HG02678 (cell line): ENCODE data around the gene ANKRD7.
"Not testable (repeated sequence)": the region's sequence is repeated elsewhere in the genome, so short reads cannot be mapped to it uniquely, and the experiment has no call there.

Experiments used
- ATAC-seq: cut with Tn5 transposase; IDR thresholded peaks from one replicate; pipeline ENCODE4 v1.9.1; 2021; ENCODE audit warnings: mild to moderate bottlenecking, moderate library complexity; ENCODE audit not compliant: unreplicated experiment

The ANKRD7 gene

GRCh38 chr7:118232837-118233236, 8.3 kb downstream of the ANKRD7 start:
- no peak for ATAC-seq

GRCh38 chr7:118233799-118234198, 9.3 kb downstream of the ANKRD7 start:
- no peak for ATAC-seq

GRCh38 chr7:118239014-118239413, 14.5 kb downstream of the ANKRD7 start:
- ATAC-seq = no peak

GRCh38 chr7:118240320-118240719, 15.8 kb downstream of the ANKRD7 start:
- ATAC-seq = not testable (repeated sequence)

GRCh38 chr7:118243695-118244094, 19.2 kb downstream of the ANKRD7 start:
- no peak for ATAC-seq

- ATAC-seq = peak; percentile 74
Observed at GRCh38 chr7:118245267-118246040, 20.9 kb downstream of the ANKRD7 start.

GRCh38 chr7:118250860-118251494, 26.5 kb downstream of the ANKRD7 start:
- no peak for ATAC-seq

GRCh38 chr7:118252087-118252486, 27.6 kb downstream of the ANKRD7 start:
- ATAC-seq = no peak

- ATAC-seq = no peak
Observed at GRCh38 chr7:118259115-118259514, 34.6 kb downstream of the ANKRD7 start.

GRCh38 chr7:118264836-118265235, 40.3 kb downstream of the ANKRD7 start:
- no peak for ATAC-seq

GRCh38 chr7:118280319-118281012, 56.0 kb downstream of the ANKRD7 start:
- no peak for ATAC-seq

GRCh38 chr7:118281196-118281595, 56.7 kb downstream of the ANKRD7 start:
- ATAC-seq = no peak

- ATAC-seq = no peak
Observed at GRCh38 chr7:118285358-118285757, 60.9 kb downstream of the ANKRD7 start.

- no peak for ATAC-seq
Observed at GRCh38 chr7:118286131-118286530, 61.6 kb downstream of the ANKRD7 start.

GRCh38 chr7:118288098-118288497, 63.6 kb downstream of the ANKRD7 start:
- peak; percentile 88 for ATAC-seq

- ATAC-seq = no peak
Observed at GRCh38 chr7:118289476-118289875, 65.0 kb downstream of the ANKRD7 start.
